SH-SY5Y (cell line): Measurements from ENCODE around the gene STARD9.

Source experiments
- GATA2 ChIP-seq: IDR thresholded peaks from 2 replicates; pipeline ENCODE4 v1.6.1; 2011; ENCODE audit warnings: mild to moderate bottlenecking, low read depth, low read length
- GATA3 ChIP-seq: IDR thresholded peaks from 2 replicates; pipeline ENCODE4 v1.6.1; 2011; ENCODE audit warnings: low read depth, mild to moderate bottlenecking, low read length, moderate library complexity

DNA sequence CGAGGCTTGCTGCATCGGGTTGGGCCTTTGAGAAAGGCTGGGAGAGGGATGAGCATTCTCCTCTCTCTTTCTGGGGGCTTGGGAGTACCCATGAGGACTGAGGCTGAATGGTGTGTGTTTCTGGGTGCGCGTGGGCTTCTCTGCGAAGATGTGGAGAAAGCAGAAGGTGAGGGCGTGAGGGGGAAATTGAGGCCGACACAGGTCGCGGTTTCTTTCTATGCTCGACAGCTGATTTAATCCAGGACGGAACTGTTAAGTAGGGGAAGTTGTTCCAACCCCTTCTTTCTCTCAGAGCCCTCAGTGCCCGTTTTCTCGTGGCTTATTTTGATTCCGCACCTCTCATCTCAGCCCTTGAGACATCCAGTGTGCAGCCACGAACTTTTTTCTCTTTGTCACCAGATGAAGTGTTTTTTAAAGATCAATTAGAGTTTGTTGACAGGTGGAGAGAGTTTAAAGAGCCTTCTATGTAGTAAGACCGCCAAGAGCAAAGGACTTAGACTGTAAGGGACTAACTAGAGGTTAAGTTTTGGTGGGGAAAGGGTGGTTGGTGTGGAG, 711 bp downstream of the STARD9 start:
- TF ChIP-seq GATA2, result no peak
- no peak for TF ChIP-seq GATA3
